ENCODE data around the gene IER5.

- TF ChIP-seq GATA2 (IDR thresholded peaks at IDR 0.05; ENCODE audit: low read depth, low read length) (no peak), GATA3 (IDR thresholded peaks at IDR 0.05; ENCODE audit: low read depth, low read length) (no peak)
These were observed 45.2 kb upstream of the IER5 start for GRCh38 chr1:181043025-181043888.
